HG03575 (cell line): ENCODE measurements around the gene CD80.
"Not testable (repeated sequence)": the region's sequence is repeated elsewhere in the genome, so short reads cannot be mapped to it uniquely, and the experiment has no call there.

Experiments
- ATAC-seq: cut with Tn5 transposase; IDR thresholded peaks from one replicate; pipeline ENCODE4 v1.9.1; 2021; ENCODE audit not compliant: unreplicated experiment, insufficient number of reproducible peaks, low FRiP score; ENCODE audit errors: extremely low read depth

Gene CD80, protein sequence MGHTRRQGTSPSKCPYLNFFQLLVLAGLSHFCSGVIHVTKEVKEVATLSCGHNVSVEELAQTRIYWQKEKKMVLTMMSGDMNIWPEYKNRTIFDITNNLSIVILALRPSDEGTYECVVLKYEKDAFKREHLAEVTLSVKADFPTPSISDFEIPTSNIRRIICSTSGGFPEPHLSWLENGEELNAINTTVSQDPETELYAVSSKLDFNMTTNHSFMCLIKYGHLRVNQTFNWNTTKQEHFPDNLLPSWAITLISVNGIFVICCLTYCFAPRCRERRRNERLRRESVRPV

DNA sequence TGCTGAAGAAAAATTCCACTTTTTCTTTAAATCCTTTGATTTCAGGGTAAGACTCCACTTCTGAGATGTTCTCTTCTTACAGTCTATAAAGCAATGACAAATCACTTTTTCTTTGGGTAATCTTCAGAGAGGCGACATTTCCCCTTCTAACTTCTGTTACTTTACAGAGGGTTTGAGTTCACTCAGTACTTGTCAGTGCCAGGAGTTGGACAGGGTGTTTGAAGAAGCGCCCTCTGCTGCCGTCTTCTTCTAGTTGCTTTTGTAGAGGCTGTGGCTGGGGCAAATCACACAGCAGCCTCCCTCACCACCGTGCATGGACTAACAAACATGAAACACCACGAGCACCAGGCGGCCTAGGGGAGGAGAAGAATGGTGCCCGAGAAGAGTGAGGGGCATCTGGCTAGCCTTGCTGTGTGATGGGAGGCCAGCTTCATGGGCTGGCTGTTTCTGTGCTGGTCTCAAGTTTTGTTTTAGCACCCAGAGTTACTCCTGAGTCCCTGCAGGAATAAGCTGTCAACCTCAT, at the start of gene CD80:
CD80 (minus strand) TSS at position 174 of the 523 bp plus-strand sequence. CDS start 1,886 bp downstream, outside the sequence.
- ATAC-seq: peak; percentile 28

DNA sequence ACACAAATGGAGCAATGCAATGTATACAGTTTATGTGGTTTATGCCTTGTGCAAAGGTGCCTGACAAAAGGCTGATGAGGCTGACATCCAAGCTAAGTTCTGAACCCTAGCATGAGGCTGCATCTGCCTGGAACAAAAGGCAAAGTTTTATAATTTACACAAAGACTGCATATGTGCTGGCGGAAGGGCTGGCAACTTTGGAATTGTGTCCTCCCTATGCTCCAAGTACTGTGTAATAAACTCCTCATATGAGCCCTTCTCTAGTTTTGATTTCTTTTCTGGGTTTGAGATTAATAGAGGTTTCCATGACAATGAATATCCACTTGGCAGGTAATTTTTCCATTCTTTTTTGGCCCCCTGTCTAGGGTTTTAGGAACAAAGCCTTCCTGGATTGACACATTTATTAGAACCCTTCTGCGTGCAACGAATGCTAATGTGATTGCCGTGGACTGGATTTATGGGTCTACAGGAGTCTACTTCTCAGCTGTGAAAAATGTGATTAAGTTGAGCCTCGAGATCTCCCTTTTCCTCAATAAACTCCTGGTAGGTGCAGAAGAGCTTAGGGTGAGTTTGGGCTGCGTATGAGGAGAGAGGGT, 49.1 kb upstream of the CD80 start:
- ATAC-seq: no peak

DNA sequence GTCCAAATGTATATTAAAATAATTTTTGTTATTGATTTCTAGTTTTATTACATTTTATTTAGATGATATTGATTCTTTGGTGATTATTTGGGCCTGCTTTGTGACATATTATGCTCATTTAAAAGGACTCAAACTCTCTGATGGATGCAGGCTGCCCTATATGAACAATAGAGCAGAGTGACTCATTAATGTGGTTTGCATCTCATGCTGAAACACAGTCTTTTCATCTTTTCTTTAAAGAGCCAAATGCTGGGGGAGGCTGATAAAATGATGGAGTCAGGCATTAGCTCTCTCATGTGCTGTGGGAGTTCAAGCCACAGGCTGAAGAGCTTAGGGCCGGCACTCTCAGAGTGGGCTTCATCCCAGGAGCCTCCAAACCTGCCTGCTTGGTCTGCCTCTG, 45.5 kb upstream of the CD80 start:
- ATAC-seq: no peak

DNA sequence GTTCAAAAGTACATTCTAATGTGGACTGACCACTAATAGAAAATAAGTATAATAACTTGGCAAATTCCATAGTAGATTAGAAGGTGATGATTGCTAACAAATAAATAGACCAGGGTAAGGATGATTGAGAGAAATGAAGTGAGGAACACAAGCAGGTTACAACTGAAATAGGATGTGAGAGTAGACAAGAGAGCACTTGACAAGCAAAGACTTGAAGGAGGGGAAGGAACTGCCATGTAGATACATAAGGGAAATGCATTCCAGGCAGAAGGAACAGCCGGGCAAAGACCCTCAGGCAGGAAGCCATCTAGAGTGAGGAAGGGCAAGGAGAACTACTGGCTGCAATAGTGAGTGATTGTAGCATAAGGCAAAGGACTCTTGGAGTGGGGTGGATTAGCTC, 43.3 kb upstream of the CD80 start:
- ATAC-seq: no peak

DNA sequence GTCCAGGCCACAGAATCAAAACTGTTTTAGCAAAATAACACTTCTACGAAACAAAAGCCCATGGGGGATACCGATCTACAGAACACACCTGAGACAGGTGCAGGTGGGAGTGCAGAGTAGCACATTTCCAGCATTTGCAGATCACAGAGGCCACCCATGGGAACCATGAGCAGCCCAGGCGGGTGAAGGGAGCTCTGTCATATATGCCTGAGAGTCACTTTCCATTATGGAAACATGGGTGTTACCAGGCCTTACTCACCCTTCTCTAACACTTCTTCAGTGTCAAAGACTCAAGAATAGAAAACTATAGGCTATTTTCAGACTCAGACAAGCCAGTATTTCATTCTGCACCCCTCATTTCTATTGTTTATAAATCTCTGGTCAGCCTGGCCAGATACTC, 41.7 kb upstream of the CD80 start:
- no peak for ATAC-seq

DNA sequence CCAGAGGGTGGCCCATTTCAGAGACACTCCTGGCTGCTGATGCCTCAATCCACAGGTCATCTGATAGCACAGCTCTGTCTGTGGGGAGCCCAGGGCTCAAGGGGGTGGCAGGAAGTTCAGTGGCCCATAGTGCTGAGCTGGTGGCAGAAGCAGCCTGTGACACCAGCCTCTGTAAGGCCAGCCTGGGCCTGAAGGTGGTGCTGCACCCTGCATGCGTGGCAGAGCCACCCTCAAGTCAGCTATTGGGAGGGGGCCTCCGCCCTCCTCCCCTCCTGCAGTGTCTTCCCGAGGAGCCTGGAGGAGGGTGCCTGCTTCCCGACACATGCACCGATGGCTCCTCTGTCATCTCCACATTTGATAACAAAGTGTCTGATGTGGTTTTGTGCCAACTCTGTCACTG, 41.3 kb upstream of the CD80 start:
- peak; percentile 24 for ATAC-seq

DNA sequence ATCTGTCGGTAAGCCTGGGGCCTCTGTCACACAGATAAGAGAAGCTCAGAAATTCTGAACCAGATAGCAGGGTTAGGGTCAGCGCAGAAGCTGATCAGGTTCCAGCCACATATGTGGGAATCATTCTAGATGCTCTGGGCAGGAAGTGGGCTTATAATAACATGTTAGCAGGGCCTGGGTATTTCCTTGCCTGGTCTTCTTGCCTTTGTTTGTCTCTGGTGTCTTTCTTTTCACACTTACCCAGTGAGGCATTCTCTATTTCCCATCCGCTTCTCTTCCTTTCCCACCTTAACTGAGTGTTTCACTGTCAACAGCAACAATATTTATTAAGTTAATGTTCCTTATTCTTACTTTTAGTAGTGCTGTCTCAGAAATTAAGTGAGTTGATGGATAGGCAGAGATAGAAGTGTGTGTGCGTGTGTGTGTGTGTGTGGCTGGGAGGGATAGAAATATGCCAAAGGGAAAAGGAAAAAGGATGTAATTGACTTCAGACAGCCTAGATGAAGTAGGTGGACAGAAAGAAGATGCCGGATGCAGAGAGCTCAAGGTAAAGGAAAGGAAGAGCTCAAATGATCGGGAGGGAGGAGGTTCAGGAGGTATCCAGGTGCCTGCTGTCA, 40.3 kb upstream of the CD80 start:
- ATAC-seq: no peak

DNA sequence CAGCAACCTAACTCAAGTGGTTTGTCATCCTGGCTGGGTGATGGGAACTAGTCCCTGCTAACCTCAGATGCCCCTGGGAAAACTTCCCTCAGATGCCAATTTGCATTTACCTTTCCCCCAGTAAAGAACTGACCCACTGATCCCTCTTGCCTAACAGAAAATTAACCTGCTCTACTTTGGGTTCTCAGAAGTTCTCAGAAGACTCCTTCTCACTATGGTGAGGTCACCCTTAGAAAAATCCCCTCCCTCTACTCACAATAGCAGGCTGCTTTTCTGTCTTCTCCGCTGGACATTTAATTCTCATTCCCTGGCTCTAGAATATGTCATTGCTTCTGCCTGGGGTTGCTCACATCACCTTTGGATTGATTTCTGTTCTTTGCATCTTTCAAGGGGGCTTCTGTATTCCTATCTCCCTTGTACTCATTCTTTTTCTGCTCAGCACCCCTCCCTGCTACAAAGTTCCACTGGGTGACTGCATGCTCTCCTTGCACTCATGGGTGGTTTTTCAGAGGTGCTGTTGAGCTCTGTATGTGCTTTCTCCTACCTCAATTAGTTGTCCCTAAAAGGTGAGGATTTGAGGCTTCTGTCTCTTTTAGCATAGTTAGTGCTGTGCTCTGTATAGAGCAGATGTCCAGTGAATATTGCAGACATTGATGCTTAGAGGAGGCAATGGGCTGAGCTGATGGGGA, 39.1 kb upstream of the CD80 start:
- ATAC-seq: peak; percentile 37

DNA sequence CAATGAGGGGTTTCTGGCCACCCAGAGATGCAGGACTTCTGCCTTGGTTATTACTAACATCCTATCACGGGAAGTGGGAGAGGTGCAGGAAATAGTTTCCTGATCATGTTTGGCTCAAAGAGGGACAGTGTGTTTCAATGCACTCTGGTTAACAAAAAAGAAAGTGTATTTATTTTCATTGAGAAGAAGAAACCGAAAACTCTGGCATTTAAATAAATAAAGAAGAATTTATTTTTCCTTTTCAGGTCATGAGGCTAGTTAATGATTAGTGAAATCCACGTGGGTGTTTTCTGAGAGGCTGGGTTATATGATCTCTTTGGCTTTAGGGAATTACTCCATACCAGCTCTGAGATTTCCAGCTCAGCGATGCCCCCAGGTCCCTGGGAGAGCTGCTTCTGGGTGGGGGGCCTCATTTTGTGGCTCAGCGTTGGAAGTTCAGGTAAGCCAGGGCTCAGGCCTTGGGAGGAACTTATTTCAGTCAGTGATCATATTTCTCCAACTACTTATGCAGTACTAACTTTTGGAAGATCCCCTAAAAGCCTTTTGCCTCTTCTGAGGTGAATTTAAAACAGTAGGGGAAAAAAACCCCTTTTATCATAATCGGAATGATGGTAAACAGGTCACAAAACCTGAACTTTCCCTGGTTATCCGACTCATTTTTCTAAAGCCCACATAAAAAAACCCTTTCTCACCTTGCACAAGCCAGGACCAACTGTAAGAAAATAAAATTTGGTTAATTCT, 38.3 kb upstream of the CD80 start, which contains the start of gene PLA1A:
PLA1A (plus strand) TSS at position 338 of the 741 bp plus-strand sequence; CDS start at position 367, 29 bp downstream.
- ATAC-seq: no peak

DNA sequence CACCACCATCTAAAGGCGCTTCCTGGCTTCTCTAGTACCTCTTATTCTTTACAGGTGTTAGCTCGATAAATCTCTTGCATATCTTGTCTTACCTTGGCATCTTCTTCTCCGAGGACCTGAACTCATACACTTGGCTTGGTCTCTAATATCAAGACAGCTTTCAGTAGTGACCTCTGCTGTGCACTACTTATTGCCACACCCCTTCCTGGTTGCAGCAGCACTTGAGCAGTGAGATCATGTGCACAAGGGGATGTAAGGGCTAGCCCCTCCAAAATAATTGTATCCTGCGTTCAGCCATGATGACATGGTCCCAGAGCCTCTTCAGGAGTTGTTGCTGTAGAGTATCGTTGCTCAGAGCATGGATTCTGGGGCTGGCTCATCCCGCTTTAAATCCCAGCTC, 37.0 kb upstream of the CD80 start:
- ATAC-seq: no peak

DNA sequence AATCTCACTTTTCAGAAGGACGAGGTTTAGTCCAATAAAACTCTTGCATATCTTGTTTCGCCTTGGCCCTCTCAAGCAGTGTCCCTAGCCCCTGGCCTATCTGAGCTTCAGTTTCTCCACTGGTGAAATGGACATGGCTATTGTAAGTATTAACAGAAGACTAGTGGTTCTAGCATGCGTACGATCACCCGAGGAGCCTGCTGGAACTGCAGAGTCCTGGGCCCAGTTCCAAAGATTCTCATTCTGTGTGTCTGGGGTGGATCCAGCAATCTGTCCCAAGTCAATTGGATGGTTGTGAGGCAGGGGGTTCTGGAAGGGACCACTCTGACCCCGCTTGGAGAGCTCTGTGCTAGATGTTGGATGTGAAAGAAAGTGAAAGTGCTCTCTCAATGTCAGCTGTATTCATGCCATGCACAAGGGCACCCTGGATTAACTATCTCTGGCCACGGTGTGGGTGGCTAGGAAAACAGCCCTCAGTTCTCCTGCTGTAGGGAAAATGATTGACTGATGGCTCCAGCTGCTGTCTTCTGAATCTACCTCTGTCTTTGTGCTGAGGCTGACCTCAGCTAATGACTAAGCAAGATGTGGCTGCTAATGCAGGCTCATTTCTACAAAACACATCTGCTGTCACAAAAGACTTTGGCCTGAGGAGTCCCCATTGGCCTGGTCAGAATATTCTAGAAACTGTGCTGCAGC, 36.4 kb upstream of the CD80 start:
- ATAC-seq: no peak

DNA sequence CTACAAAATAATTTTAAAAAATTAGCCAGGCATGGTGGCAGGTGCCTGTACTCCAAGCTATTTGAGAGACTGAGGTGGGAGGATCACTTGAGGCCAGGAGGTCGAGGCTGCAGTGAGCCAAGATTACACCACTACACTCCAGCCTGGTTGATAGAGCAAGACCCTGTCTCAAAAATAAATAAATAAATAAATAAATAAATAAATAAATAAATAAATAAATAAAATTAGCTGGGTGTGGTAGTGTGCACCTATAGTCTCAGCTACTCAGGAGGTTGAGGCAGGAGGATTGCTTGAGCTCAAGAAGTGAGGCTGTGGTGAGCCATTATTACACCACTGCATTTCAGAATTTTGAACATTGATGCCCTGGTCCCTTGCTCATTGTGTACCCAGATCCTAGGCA, 35.5 kb upstream of the CD80 start:
- ATAC-seq: not testable (repeated sequence)

DNA sequence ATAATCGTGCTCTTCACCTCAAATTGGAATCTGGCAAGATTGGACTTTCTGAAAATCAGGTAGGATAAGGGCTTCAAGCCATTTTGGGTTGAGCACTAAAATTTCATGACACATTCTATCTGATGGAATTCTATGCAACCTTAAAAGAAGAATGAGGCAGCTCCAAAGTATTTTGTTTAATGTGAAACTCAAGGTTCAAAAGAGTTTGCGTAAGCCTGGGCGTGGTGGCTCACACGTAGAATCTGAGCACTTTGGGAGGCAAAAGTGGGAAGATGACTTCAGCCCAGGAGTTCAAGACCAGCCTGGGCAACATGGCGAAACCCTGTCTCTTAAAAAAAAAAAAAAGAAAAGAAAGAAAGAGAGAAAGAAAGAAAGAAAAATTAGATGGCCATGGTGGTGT, 34.7 kb upstream of the CD80 start:
- ATAC-seq: no peak

DNA sequence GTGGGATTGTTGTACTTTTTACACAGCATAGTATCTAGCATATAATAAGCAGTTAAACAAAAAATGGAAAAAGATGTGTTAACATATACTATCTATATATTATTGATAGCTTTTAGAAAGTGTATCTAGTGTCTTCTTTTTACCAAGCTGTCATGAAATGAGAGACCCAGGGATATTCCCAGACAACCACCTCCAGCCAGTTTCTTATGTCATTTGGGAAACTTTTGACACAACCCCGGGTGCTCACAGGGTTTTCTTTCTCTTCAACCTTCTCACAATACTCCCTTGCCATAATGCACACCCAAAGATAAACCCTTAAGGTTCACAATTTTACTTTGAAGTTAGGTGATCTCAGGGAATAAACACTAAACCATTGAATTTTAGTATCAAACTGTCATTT, 33.4 kb upstream of the CD80 start:
- ATAC-seq: no peak

DNA sequence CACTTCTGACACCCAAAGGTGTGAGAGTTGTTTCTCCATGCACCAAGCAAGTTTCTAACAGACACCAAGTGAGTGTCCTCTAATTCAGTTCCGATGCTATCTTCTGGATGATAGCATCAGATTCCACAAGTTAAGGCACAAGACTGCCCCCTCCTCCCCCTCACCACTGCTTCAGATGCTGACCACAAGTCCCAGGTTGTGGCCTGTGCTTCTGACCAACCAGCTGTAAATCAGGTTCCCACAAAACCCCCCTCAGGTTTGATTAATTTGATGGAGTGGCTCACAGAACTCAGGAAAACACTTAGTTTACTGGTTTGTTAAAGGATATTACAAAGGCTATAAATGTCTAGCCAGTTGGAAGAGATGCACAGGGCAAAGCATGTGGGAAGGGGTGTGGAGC, 31.3 kb upstream of the CD80 start:
- no peak for ATAC-seq

DNA sequence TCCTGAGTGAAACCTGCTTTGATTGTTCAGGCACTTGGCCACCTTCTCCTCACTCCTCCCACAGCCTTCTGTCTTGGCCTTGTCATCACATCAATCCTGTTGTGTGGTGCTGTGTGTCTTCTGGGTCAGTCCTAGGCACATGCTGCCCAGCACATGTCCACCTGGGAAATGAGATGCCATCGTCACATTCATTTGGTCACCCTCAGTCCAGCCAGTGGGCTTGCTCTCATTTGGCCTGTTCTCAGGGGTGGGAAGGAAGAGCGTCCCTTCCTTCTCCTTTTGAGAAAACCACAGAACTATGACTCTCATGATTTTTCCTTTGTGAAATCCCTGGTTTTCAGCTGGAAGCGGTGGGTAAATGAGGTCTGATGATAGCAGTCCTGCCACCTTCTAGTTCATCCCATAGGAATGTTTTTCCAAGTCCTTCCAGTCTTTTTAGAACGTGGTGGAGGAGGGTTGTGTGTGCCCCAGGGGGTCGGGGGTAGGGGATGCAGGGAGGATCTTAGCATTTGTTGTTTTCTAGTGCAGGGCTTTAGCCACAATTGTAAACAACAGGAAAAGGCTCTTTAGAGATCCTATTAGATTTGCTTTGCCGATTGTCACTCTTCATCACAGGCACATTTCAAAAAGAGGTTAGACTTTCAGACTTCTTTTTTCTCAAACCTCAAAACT, 29.8 kb upstream of the CD80 start:
- no peak for ATAC-seq

DNA sequence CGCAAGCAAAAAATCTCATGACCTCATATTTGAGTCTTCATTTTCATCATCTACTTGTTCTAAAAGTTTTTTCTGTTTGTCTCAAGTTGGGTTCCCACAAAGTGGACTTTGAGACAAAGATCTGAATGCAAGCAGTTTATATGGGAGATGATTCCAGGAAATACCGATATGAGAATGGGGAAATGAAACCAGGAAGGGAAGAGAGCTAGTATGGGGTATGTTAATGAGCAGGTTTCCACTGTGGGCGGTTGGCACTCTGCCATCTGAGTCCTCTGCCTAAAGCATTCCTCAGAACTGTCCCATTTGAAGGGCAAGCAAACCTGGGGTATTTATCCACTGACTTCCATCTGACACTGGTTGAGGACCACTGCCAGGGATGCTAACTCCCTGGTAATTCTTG, 28.7 kb upstream of the CD80 start:
- no peak for ATAC-seq

DNA sequence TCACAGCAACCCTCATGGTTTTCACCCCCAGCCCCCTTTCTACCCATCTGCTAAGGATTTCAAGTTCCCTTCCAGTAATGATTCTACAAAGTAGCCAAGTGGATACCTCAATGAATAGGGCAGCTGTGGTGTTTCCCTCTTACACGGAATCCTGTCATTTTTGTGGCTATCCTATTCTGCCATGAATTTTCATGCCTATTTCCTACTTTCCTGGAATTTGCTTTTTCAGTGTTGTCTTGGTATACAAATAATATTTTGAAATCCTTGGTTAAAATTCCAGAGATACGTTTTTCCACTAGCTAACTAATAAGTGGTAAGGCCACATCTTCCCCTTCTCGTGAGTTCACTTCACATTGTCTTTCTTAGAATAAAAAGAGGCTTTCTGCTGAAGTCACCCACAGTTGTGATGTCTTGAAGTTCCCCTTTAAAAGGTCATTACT, 27.3 kb upstream of the CD80 start:
- ATAC-seq: no peak
